ENCODE data around the gene SLC22A16. TPM values are rescaled to one million over a fixed set of nuclear protein-coding genes. Genes with fewer than 3 reads are reported as not detected.
"Not testable (repeated sequence)": the region's sequence is repeated elsewhere in the genome, so short reads cannot be mapped to it uniquely, and the experiment has no call there.

SLC22A16 gene
- total RNA-seq, 1 experiment from 2014 or later, result not detected

DNA sequence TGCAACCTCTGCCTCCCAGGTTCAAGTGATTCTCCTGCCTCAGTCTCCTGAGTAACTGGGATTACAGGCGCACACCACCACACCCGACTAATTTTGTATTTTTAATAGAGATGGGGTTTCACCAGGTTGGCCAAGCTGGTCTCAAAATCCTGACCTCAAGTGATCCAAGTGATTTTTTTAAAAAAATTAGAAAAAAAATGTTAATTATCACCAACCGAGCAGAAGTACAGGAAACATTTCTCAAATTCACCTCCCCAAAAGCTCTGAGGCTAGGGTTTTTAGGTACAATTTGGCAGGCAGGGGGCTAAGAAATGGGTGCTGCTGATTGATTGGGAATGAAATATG, 14.9 kb upstream of the SLC22A16 start:
- no peak for DNase-seq (ENCODE audit: extremely low read depth, low read depth)

DNA sequence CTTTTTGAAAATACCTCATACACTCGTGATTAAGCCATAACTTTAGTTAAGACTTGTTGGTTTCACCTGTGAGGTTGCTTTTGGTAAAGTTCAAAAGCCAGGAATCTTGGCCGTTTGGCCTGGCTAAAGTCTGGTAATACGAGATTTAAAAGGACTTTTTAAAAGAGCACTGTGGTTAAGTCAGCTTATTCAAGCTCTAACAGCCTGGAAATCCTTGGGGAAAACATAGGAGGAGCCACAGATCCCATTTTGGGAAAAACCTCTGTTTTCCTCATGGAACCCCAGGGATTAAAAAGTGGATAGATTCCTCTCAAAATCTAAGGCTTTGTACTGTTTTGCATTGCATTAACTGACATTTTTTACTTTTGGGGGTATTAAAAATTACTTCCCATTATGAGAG, 13.7 kb upstream of the SLC22A16 start:
- no peak for DNase-seq (ENCODE audit: extremely low read depth, low read depth)

DNA sequence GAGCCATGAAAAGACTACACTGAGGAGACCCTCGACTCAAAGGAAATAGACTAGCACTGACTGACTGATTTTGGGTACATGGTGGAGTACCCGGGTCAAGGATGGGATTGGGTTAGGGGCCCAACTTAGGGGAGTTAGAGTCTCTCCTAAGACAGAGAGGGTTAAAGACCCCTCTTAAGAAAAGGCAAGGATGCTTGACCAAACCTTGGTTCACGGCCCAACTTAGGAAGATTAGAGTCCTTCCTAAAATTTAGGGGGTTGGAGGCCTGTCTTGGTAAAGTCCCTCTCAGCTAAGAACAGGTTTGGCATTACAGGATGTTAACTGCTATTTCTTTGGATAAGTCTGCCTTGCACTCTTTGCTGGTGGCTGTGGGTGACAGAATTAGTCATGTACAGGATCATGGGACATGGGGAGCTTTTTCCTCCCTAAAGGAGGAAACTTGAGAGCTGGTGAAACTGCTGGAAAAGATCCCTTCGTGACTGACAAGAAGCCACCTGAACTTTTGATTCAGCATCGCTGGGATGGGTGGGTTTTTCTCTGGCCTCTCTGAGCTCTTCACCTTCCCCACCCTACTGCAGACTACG, 12.3 kb upstream of the SLC22A16 start:
- DNase-seq (ENCODE audit: extremely low read depth, low read depth), result no peak

DNA sequence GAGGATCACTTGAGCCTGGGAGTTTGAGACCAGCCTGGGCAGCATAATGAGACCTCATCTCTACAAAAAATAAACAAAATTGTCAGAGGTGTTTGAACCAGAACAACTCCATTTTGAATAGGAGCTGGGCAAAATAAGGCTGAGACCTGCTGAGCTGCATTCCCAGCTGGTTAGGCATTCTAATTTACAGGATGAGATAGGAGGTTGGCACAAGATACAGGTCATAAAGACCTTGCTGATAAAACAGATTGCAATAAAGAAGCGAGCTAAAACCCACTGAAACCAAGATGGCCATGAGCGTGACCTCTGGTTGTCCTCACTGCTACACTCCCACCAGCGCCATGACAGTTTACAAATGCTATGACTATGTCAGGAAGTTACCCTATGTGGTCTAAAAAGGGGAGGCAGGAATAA, 11.6 kb upstream of the SLC22A16 start:
- DNase-seq (ENCODE audit: extremely low read depth, low read depth), result not testable (repeated sequence)

DNA sequence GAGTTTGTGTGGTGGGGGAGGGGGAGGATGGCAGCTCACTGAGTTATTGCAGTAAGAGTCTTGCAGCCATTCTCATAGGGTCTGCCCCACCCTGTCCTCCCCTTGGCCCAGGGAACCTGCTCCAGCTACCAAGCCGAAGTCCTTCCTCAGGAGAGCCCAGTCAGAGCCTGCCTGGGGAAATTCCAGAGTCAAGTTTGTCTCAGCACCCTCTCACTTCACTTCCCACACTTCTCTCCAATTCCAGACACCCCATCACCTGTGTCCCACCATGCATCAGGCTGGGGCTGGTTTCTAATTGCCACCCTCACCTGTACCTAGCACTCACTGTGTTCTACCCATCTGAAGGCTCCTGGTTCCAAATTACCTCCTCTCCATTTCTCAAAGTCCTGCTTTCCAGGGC, 10.3 kb upstream of the SLC22A16 start:
- no peak for DNase-seq (ENCODE audit: extremely low read depth, low read depth)

DNA sequence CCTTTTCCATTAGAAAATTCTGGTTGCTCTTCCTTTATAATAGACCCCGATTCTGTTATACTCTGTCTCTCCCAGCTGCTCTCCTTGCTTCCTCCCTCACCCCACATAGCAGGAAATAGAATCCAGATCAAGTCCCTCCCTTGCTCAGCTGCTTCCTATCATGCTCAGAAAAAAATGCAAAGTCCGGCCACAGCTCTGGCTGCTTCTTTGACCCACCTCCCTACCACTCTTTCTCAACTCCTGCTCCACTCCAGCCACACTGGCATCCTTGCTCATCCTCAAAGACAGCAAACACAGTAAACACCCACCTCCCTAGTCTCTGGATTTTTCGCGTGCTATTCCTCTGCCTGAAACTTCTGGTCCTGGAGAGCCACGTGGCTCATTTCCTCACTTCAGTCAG, 9.1 kb upstream of the SLC22A16 start:
- no peak for DNase-seq (ENCODE audit: extremely low read depth, low read depth)

DNA sequence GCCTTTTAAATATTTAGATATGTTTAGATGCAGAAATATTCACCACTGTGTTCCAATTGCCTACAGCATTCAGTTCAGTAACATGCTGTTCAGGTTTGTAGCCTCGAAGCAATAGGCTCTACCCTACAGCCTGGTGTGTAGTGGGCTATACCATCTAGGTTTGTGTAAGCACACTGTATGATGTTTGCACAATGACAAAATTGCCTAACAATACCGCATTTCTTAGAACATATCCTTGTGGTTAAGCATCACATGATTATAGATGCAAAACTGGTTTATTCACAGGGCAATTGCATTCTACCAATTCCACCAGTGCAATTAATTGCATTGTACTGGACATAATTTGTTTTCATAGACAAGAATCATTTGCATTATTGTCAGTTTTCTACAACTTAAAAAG, 7.9 kb upstream of the SLC22A16 start:
- DNase-seq (ENCODE audit: extremely low read depth, low read depth), result no peak

DNA sequence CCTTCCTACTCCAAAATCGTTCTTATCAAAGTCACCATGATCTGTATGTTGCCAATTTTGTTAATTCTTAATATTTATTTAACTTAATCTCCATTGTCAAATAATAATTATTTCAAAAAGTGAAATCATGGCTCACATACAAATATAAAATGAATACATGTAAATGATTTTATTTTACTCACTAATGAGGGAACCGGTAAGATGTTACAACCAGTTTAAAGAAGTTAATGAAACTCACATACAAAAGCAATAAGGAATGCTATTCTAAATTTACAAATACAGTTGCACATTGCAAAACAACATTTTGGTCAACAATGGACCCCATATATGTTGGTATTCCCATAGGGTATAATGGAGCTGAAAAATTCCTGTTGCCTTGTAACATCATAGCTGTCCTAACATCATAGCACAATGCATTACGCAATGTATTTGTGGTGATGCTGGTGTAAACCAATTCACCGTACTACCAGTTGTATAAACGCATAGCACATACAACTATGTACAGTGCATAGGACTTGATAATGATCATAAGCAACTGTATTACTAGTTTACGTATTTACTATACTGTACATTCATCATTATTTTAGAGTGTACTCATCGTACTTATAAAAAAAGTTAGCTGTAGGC, 6.5 kb upstream of the SLC22A16 start:
- no peak for DNase-seq (ENCODE audit: extremely low read depth, low read depth)

DNA sequence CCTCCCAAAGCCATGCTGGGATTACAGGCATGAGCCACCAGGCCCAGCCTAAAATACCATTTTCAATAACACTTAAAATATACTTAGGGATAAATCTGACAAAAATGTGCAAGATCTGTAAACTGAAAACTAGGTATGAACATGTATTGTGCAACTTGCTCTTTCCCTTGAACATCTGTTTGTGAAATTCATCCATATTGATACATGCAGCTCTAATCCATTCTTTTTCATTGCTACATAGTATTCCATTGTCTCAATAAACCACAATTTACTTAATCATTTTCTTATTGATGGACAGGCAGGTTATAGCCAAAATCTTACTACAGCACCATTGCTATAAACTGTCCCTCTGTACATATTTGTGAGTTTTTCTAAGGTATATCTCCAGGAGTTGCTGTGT, 4.7 kb upstream of the SLC22A16 start:
- DNase-seq (ENCODE audit: extremely low read depth, low read depth), result no peak

DNA sequence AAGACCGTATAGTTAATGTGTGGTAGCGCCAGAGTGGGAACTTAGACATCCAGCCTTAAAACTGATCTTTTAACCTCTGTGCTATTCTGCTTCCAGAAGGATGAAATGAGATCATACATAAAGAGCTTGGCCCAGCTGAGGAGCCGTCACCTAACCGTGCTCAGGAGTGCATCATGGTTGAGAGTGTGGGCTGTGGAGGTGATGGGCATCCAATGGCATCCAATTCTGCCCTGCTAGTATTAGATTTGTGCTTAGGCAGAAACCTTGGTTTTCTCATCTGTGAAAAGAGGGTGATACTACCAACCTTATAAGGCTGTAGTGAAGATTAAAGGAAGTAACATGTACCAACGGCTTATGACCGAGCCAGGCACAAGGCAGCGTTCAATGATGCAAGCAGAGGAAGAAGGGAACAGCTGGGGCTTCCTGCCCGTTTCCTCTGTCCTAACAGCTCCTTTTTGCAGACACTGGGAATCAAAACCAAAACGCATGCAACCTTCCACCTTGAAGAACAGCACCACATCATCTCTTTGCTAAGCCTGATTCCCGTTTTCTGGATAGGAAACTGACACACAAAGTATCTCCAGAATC, 1.3 kb downstream of the SLC22A16 start:
- no peak for DNase-seq (ENCODE audit: extremely low read depth, low read depth)

DNA sequence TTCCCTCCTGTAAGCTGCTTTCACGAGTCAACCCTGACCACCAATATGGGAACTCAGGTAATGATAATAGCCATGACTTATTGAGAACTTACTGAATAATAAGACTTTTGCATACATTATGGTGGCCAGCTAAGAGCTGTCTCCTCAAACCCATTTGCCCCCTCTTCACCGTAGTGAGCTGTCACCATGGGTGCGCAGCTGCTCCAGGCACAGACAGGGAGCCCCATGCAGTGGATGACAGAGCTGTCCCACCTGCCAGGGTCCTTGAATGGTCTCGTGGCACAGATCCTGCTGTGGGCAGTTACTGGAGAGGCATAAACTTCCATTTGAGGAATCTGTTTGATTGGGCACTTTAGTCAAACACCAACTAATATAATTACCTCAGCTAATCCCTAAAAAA, 1.9 kb downstream of the SLC22A16 start:
- no peak for DNase-seq (ENCODE audit: extremely low read depth, low read depth)

DNA sequence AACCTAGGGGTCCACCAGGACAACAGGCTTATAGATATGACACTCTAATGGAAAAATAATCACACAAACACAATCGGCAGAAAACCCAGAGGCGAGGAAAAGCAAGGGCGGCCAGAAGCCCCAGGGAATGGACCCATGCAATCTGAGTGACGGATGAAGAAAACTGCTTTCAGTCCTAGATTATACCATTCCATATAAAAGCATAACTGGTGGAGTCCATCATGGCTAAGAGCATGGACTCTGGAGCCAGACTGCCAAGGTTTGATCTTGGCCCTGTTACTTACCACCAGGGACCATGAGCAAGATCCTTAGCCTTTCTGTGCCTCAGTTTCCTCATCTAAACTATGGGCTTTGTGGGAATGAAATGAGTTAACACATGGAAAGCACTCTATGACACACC, 3.7 kb downstream of the SLC22A16 start:
- DNase-seq (ENCODE audit: extremely low read depth, low read depth), result no peak

DNA sequence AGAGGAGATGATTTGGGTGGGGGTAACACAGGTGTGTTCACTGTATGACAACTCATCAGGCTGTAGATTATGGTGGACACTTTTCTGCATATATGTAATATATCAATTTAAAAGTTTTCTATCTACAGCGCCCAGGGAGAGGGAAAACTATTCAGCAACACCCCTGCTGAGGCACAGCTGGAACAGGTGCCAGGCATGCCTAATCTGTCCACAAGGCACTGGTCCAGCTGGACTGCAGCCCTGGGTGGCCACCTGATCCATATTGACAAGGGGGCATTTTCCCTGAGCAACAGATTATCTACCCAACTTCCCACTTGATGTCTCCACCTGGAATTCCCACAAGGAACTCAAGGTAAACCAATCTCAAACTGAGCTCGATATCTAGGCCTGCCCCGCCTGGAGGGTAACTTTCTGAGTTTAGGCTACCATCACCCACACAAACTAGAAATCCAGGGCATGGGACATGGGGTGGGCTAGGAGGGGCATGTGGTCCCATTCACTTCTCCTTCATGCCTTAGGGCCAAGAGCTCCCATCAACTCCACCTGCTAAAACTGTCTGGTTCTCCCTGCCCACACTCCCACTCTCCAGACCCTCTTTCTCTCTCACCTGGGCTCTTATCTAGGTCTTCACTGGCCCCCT, 4.6 kb downstream of the SLC22A16 start:
- no peak for DNase-seq (ENCODE audit: extremely low read depth, low read depth)

DNA sequence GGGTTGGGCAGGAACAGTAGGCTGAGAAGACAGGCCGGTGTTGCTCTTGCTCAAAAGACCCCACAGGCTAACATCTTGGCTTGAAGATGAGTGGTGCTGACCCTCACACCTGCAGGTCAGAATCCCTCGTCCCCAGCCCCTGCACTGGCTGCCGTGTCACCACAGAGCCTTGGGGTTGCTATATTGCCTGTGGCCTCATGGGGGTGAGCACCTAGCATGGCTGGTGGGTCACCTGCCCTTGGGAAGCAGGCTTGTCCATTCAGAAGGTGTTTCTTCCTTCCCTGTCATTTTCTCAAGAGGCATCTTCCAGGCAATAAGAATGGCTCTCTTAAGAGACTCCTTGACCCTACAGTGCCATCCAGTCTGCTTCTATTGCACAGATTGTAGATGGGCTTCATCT, 7.7 kb downstream of the SLC22A16 start:
- no peak for DNase-seq (ENCODE audit: extremely low read depth, low read depth)

DNA sequence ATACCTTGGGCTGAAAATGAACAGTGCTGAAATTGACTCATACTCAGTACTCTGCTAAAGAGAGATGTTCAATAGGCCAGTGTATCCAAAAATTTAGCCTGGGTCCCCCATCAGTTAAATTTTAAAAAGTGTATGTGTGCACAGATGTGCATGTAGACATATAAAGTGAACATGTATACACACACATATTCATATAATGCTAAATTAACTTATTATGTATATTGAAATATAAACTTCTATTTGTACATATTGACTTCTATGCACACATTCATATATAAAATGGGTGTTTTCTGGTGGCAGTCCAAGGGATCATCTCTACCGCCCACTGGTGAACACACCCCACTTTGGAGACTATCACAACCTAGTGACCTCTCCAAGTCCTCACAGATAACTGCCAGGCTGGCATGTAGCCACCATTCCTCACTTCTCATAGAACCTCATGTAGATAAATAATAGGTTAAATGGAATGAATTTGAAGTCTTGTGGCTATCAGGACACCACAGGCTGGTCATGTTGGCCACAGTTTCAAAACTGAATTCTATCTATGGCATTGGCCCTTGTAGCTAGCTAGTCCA, 8.8 kb downstream of the SLC22A16 start:
- DNase-seq (ENCODE audit: extremely low read depth, low read depth), result no peak

DNA sequence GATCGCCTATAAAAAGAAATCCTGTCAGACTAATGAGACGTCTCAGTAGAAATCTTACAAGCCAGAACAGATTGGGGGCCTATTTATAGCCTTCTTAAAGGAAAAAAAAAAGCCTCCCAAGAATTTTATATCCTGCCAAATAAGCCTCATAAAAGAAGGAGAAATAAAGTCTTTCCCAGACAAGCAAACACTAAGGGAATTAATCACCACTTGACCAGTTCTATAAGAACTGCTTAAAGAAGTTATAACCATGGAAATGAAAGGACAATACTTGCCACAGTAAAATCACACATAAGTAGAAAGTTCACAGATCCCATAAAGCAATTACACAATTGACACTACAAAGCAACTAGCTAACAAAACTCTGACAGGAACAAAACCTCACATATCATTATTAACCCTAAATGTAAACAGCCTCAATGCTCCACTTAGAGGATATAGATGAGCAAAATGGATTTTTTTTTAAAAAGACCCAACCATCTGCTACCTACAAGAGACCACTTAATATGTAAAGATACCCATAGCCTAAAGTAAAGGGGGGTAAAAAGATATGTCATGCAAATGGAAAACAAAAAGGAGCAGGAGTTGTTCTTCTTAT, 13.4 kb downstream of the SLC22A16 start:
- no peak for DNase-seq (ENCODE audit: extremely low read depth, low read depth)

DNA sequence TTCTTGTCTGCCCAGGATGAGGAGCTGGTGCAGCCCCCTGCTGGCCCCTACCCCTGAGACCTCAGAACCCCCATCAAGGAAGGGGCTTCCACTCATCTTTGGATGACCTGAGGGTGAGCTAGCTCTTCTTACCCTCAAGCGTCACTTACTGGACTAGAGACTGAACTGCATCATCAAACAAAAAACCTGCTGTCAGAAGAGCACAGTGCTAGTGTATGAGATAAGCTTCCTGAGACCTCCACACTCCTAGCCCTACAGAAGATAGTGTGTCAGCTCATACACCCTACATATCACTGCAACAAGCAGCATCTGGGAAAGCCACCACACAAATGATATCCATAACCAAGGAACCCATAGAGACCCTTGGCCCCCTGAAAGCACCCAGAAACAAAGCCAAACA, 15.0 kb downstream of the SLC22A16 start:
- DNase-seq (ENCODE audit: extremely low read depth, low read depth), result no peak

DNA sequence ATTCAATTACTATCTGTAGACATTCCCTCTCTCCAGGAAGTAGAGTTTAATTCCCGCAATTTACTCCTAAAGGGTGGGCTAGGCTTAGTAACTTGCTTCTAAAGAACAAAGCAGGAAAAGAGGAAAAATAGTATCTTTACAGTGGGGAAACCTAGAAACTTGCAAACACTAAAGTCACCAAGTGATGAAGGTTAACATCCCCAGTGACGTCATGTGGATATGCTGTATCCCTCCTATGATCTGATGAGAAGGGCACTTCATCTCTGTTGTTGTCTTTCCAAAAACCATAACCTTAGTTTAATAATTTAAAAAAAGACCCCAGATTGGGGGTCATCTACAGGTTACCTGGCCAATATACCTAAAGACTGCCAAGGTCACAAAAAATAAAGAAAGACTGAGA, 17.3 kb downstream of the SLC22A16 start:
- no peak for DNase-seq (ENCODE audit: extremely low read depth, low read depth)

DNA sequence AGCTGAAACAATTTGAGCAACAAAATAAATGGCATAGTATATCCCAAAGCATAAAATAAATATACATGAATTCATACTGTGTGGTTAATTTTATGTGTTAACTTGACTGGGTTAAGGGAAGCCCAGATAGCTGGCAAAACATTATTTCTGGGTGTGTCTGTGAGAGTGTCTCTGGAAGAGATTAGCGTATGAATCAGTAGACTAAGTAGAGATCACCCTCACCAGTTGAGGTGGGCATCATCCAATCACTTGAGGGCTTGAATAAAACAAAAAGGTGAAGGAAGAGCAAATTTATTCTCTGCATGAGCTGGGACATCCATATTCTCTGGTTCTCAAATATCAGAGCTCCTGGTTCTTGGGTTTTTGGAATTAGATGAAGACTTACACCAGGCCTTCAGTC, 17.9 kb downstream of the SLC22A16 start:
- DNase-seq (ENCODE audit: extremely low read depth, low read depth), result no peak

DNA sequence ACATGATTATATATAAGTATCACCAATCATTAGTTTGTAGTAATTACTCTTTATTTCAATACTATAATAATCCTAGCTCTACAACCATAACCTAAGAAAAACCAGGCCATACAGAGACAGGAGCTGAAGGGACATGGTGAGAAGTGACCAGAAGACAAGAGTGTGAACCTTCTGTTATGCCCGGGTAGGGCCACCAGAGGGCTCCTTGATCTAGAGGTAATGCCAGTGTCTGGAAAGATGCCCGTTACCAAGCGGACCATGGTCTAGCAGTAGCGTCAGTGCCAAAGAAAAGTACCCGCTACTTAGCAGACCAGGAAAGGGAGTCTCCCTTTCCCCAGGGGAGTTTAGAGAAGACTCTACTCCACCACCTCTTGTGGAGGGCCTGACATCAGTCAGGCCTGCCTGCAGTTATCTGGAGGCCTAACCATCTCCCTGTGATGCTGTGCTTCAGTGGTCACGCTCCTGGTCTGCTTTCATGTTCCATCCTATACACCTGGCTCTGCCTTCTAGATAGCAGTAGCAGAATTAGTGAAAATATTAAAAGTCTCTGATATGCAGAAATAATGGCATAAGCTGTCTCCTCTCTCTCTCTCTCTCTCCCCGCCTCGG, 18.7 kb downstream of the SLC22A16 start:
- DNase-seq (ENCODE audit: extremely low read depth, low read depth), result peak; percentile 26

DNA sequence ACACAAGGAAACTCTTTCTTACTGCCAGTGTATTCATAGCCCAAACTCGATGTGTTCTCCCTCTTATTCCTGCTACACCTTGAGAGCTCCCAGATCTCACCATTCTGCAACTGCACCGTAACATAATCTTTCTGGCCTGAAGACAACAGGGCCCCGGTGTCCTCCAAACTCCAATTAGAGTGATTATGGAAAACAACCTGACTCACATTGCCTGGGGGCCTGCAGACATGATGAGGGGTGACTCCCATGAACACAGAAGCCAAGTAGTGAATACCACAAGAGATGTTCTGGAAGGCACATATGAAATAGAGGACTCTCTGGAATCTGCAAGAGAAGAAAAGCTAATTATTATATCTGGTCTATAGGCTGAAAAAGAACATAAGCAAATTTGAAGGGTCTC, 19.7 kb downstream of the SLC22A16 start:
- no peak for DNase-seq (ENCODE audit: extremely low read depth, low read depth)

Measured in NCI-H460 (cell line).